DND-41 (cell line): ENCODE data around the gene NRP1.

ENCODE experiments used
- EZH2 ChIP-seq: IDR thresholded peaks from 3 replicates; pipeline ENCODE4 v1.6.1; 2012; ENCODE audit warnings: borderline replicate concordance, low read depth, mild to moderate bottlenecking, moderate library complexity, low read length, inconsistent platforms; ENCODE audit not compliant: severe bottlenecking
- TF ChIP-seq, protein P1 (sequence below): IDR thresholded peaks from 2 replicates; pipeline ENCODE4 v1.5.1; 2012; ENCODE audit warnings: borderline replicate concordance, low read length, moderate library complexity, mild to moderate bottlenecking; ENCODE audit not compliant: poor library complexity, severe bottlenecking; ENCODE audit errors: extremely low read depth

- TF ChIP-seq, protein P1, sequence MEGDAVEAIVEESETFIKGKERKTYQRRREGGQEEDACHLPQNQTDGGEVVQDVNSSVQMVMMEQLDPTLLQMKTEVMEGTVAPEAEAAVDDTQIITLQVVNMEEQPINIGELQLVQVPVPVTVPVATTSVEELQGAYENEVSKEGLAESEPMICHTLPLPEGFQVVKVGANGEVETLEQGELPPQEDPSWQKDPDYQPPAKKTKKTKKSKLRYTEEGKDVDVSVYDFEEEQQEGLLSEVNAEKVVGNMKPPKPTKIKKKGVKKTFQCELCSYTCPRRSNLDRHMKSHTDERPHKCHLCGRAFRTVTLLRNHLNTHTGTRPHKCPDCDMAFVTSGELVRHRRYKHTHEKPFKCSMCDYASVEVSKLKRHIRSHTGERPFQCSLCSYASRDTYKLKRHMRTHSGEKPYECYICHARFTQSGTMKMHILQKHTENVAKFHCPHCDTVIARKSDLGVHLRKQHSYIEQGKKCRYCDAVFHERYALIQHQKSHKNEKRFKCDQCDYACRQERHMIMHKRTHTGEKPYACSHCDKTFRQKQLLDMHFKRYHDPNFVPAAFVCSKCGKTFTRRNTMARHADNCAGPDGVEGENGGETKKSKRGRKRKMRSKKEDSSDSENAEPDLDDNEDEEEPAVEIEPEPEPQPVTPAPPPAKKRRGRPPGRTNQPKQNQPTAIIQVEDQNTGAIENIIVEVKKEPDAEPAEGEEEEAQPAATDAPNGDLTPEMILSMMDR, result no peak
- TF ChIP-seq EZH2, result no peak
These were observed 41.4 kb downstream of the NRP1 start for GRCh38 chr10:33293076-33293475.
